SK-N-SH treated with all-trans-retinoic acid at 6 μM for 48 hours (cell line): Measurements from ENCODE around the gene RNF213.

ENCODE experiments used
- ATAC-seq: fragments of 200-7000 bp; cut with Tn5 transposase; 3 replicates; pipeline ENCODE4 v1.9.1; 2020; ENCODE audit warnings: mild to moderate bottlenecking, moderate library complexity
- ARNTL ChIP-seq: fragments of 450-650 bp; formaldehyde crosslinking; IDR thresholded peaks from 2 replicates; pipeline ENCODE4 v1.5.0; 2020; ENCODE audit warnings: low read depth, mild to moderate bottlenecking, moderate library complexity, borderline replicate concordance
- BACH2 ChIP-seq: fragments of 250-450 bp; sonication (Bioruptor Pico); IDR thresholded peaks from 2 replicates; pipeline ENCODE4 v1.9.0; 2021; ENCODE audit warnings: mild to moderate bottlenecking, borderline replicate concordance
- CSDC2 ChIP-seq: fragments of 250-450 bp; sonication (Bioruptor Pico); IDR thresholded peaks from 2 replicates; pipeline ENCODE4 v1.5.0; 2020; ENCODE audit warnings: mild to moderate bottlenecking, moderate library complexity
- ESRRG ChIP-seq: fragments of 250-450 bp; sonication (Bioruptor Pico); IDR thresholded peaks from 2 replicates; pipeline ENCODE4 v1.6.1; 2021; ENCODE audit warnings: mild to moderate bottlenecking
- GLIS3 ChIP-seq: fragments of 250-450 bp; sonication (Bioruptor Pico); IDR thresholded peaks from 2 replicates; pipeline ENCODE4 v1.5.0; 2020; ENCODE audit warnings: mild to moderate bottlenecking, moderate library complexity
- ISL1 ChIP-seq: fragments of 250-450 bp; sonication (Bioruptor Pico); IDR thresholded peaks from 2 replicates; pipeline ENCODE4 v2.1.2; 2022; ENCODE audit warnings: mild to moderate bottlenecking, moderate library complexity
- OSR1 ChIP-seq: fragments of 250-450 bp; sonication (Bioruptor Pico); IDR thresholded peaks from 2 replicates; pipeline ENCODE4 v1.8.0; 2022; ENCODE audit warnings: moderate library complexity, mild to moderate bottlenecking, inconsistent platforms
- PATZ1 ChIP-seq: fragments of 250-450 bp; sonication (Bioruptor Pico); IDR thresholded peaks from 2 replicates; pipeline ENCODE4 v1.8.0; 2020; ENCODE audit warnings: mild to moderate bottlenecking, moderate library complexity, borderline replicate concordance
- PPARA ChIP-seq: fragments of 250-450 bp; sonication (Bioruptor Pico); IDR thresholded peaks from 2 replicates; pipeline ENCODE4 v1.5.0; 2020; ENCODE audit warnings: mild to moderate bottlenecking, borderline replicate concordance
- RARB ChIP-seq: fragments of 250-450 bp; sonication (Bioruptor Pico); IDR thresholded peaks from 2 replicates; pipeline ENCODE4 v1.8.0; 2021; ENCODE audit warnings: mild to moderate bottlenecking, moderate library complexity
- SNAI2 ChIP-seq: fragments of 250-450 bp; sonication (Bioruptor Pico); IDR thresholded peaks from 2 replicates; pipeline ENCODE4 v1.5.0; 2020; ENCODE audit warnings: mild to moderate bottlenecking, moderate library complexity
- TCF4 ChIP-seq: fragments of 250-450 bp; sonication (Bioruptor Pico); IDR thresholded peaks from 2 replicates; pipeline ENCODE4 v1.8.0; 2021; ENCODE audit warnings: mild to moderate bottlenecking, moderate library complexity, borderline replicate concordance
- TOX ChIP-seq: fragments of 250-450 bp; sonication (Bioruptor Pico); IDR thresholded peaks from 2 replicates; pipeline ENCODE4 v1.8.0; 2021; ENCODE audit warnings: mild to moderate bottlenecking, moderate library complexity, borderline replicate concordance
- ZC3H10 ChIP-seq: fragments of 250-450 bp; sonication (Bioruptor Pico); IDR thresholded peaks from 2 replicates; pipeline ENCODE4 v1.5.1; 2021; ENCODE audit warnings: mild to moderate bottlenecking, moderate library complexity
- ZFP3 ChIP-seq: fragments of 250-450 bp; sonication (Bioruptor Pico); IDR thresholded peaks from 2 replicates; pipeline ENCODE4 v1.5.0; 2020; ENCODE audit warnings: mild to moderate bottlenecking, moderate library complexity
- ZFP30 ChIP-seq: fragments of 450-650 bp; formaldehyde crosslinking; IDR thresholded peaks from 2 replicates; pipeline ENCODE4 v1.5.0; 2022; ENCODE audit warnings: mild to moderate bottlenecking, moderate library complexity
- ZNF565 ChIP-seq: fragments of 450-650 bp; formaldehyde crosslinking; conservative IDR thresholded peaks from 2 replicates; pipeline ENCODE4 v1.5.0; 2020; ENCODE audit warnings: low read depth, mild to moderate bottlenecking, moderate library complexity
- ZNF70 ChIP-seq: fragments of 450-650 bp; formaldehyde crosslinking; IDR thresholded peaks from 2 replicates; pipeline ENCODE4 v1.5.0; 2020; ENCODE audit warnings: mild to moderate bottlenecking, moderate library complexity
- ZNF8 ChIP-seq: fragments of 450-650 bp; formaldehyde crosslinking; IDR thresholded peaks from 2 replicates; pipeline ENCODE4 v1.5.0; 2020; ENCODE audit warnings: mild to moderate bottlenecking, moderate library complexity
- TF ChIP-seq, protein P1 (sequence below): fragments of 250-450 bp; sonication (Bioruptor Pico); IDR thresholded peaks from 2 replicates; pipeline ENCODE4 v1.5.1; 2020; ENCODE audit warnings: low read depth, mild to moderate bottlenecking, moderate library complexity
- TF ChIP-seq, protein P2 (sequence below): fragments of 250-450 bp; sonication (Bioruptor Pico); IDR thresholded peaks from 2 replicates; pipeline ENCODE4 v1.5.0; 2020; ENCODE audit warnings: mild to moderate bottlenecking, moderate library complexity
- TF ChIP-seq, protein P3 (sequence below): fragments of 250-450 bp; sonication (Bioruptor Pico); IDR thresholded peaks from 2 replicates; pipeline ENCODE4 v1.5.1; 2021; ENCODE audit warnings: mild to moderate bottlenecking, moderate library complexity

The RNF213 gene

DNA sequence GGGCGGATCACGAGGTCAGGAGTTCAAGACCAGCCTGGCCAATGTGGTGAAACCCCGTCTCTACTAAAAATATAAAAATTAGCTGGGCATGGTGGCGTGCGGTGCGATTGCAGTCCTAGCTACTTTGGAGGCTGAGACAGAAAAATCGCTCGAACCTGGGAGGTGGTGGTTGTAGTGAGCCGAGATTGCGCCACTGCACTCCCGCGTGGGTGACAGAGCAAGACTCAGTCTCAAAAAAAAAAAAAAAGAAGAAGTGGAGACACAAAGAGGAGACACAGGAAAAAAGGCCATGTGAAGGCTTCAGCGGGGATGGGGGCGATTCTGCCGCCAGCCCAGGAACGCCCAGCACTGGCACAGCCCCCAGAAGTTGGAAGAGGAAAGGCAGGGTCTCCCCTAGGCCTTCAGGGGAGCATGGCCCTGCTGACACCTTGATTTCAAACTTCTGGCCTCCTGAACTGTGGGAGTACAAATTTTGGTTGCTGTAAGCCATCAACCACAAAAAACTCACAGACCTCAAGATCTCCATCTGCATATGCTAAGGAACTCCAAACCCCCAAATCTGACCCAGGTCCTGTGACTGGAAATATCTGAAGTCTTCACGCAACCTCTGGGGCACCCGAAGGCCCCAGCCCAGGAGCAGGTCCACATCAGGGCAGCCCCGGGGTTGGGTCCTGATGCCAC is 47.5 kb upstream of the RNF213 start:
- ATAC-seq = no peak
- TF ChIP-seq ZNF70 (CRISPR knock-in tag) (no peak), ISL1 (no peak), ESRRG (CRISPR knock-in tag) (no peak), SNAI2 (CRISPR knock-in tag) (no peak), TCF4 (CRISPR knock-in tag) (no peak), PATZ1 (CRISPR knock-in tag) (no peak), ZFP30 (CRISPR knock-in tag) (no peak), ARNTL (CRISPR knock-in tag) (no peak), BACH2 (no peak), ZC3H10 (CRISPR knock-in tag) (no peak), TOX (CRISPR knock-in tag) (no peak), ZFP3 (no peak), CSDC2 (CRISPR knock-in tag) (no peak), OSR1 (CRISPR knock-in tag) (no peak), RARB (CRISPR knock-in tag) (no peak), GLIS3 (no peak)
- TF ChIP-seq, protein P1, sequence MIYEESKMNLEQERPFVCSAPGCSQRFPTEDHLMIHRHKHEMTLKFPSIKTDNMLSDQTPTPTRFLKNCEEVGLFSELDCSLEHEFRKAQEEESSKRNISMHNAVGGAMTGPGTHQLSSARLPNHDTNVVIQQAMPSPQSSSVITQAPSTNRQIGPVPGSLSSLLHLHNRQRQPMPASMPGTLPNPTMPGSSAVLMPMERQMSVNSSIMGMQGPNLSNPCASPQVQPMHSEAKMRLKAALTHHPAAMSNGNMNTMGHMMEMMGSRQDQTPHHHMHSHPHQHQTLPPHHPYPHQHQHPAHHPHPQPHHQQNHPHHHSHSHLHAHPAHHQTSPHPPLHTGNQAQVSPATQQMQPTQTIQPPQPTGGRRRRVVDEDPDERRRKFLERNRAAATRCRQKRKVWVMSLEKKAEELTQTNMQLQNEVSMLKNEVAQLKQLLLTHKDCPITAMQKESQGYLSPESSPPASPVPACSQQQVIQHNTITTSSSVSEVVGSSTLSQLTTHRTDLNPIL (CRISPR knock-in tag) = no peak
- TF ChIP-seq, protein P2, sequence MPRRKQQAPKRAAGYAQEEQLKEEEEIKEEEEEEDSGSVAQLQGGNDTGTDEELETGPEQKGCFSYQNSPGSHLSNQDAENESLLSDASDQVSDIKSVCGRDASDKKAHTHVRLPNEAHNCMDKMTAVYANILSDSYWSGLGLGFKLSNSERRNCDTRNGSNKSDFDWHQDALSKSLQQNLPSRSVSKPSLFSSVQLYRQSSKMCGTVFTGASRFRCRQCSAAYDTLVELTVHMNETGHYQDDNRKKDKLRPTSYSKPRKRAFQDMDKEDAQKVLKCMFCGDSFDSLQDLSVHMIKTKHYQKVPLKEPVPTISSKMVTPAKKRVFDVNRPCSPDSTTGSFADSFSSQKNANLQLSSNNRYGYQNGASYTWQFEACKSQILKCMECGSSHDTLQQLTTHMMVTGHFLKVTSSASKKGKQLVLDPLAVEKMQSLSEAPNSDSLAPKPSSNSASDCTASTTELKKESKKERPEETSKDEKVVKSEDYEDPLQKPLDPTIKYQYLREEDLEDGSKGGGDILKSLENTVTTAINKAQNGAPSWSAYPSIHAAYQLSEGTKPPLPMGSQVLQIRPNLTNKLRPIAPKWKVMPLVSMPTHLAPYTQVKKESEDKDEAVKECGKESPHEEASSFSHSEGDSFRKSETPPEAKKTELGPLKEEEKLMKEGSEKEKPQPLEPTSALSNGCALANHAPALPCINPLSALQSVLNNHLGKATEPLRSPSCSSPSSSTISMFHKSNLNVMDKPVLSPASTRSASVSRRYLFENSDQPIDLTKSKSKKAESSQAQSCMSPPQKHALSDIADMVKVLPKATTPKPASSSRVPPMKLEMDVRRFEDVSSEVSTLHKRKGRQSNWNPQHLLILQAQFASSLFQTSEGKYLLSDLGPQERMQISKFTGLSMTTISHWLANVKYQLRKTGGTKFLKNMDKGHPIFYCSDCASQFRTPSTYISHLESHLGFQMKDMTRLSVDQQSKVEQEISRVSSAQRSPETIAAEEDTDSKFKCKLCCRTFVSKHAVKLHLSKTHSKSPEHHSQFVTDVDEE (CRISPR knock-in tag) = no peak
- TF ChIP-seq, protein P3, sequence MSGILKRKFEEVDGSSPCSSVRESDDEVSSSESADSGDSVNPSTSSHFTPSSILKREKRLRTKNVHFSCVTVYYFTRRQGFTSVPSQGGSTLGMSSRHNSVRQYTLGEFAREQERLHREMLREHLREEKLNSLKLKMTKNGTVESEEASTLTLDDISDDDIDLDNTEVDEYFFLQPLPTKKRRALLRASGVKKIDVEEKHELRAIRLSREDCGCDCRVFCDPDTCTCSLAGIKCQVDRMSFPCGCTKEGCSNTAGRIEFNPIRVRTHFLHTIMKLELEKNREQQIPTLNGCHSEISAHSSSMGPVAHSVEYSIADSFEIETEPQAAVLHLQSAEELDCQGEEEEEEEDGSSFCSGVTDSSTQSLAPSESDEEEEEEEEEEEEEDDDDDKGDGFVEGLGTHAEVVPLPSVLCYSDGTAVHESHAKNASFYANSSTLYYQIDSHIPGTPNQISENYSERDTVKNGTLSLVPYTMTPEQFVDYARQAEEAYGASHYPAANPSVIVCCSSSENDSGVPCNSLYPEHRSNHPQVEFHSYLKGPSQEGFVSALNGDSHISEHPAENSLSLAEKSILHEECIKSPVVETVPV (CRISPR knock-in tag) = no peak
- TF ChIP-seq, all 23 proteins: peak for 0

- ATAC-seq = no peak
- no peak for TF ChIP-seq ZNF8 (CRISPR knock-in tag)
- no peak for TF ChIP-seq ZNF70 (CRISPR knock-in tag)
- no peak for TF ChIP-seq ZNF565 (CRISPR knock-in tag)
These were observed 47.0 kb upstream of the RNF213 start for GRCh38 chr17:80213643-80213975.

GRCh38 chr17:80214012-80214877 is 46.4 kb upstream of the RNF213 start:
- TF ChIP-seq GLIS3 = no peak
- TF ChIP-seq PPARA (CRISPR knock-in tag) = no peak
- no peak for TF ChIP-seq ESRRG (CRISPR knock-in tag)
- TF ChIP-seq TCF4 (CRISPR knock-in tag) = no peak
- TF ChIP-seq BACH2 = no peak
- no peak for TF ChIP-seq ZFP3
- TF ChIP-seq, protein P3 (CRISPR knock-in tag) = no peak
- ATAC-seq = no peak
